CD4-positive, alpha-beta T cell treated with Interleukin-1 beta for 1 hour (primary cell): ENCODE measurements around the gene PRSS27.
"Not testable (repeated sequence)": the region's sequence is repeated elsewhere in the genome, so short reads cannot be mapped to it uniquely, and the experiment has no call there.

Experiments
- DNase-seq, 2 donors: peaks; one replicate each; pipeline ENCODE4 v3.0.0-alpha.2; 2020 to 2022

The PRSS27 gene

DNA sequence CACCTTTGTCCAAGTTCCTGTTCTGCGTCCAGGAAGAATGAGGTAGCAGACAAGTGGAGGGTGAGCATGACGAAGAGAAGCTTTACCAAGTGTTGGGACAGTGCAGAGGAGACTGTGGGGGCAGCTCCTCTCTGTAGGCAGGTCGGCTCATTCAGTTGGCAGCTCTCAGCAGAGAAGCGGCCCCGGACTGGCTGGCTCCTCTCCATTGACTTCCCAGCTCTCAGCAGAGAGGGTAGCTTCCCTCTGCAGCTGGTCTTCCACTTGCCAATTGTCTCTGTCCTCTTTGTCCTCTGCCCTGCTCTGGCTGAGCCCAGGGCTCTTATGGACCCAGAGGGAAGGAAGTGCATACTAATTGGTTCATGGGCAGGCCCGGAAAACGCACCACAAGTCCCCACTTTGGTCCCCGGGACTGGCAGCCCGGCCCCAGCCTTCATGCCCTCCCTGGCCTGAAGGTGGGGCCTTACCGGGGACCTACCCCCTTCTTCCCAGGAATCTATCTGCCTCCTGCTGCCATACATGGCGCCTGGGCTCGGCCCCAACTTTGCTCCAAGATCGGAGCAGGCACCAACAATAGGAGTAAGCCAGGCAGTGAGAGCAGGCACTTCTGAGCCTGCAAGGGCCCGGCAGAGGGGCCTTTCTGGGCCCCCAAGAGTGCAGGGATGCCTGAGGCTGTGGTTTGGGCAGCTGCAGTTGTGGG lies 27.6 kb downstream of the PRSS27 start:
- DNase-seq, result no peak

DNA sequence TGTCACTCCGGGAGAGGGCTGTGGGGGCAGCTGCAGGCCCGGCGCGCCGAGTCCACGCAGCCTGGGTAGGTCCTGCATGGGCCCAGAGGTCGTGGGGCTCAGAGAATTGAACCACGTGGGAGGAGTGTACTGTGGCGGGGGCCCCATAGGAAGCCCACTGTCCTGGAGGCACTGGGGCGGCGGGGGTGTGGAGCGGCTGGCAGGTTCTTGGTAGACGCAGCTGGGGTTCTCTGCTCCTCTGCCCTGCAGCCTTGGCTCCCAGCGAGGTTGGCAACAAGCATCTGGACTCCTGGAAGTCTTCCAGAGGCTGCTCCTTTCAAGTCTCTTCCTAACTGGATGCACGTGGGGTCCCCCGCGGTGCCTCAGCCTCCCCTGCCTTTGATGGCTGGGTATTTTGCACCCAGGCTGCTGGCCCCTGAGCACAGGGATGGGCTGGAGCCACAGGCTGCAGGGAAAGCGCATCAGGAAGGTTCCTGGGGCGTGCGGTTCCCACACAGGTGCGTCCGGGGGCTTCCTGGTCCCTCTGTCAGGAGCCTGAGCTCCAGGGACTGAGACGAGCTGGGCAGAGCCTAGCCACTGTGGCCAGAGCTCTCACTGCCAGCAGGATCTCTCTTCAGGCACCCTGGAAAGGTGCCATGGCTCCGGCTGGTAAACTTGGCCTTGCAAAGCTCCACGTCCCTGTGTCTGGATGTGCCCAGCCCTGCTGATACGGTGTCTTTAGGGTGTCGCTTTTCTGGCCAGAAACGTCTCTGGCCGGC lies 28.4 kb downstream of the PRSS27 start:
- no peak for DNase-seq

DNA sequence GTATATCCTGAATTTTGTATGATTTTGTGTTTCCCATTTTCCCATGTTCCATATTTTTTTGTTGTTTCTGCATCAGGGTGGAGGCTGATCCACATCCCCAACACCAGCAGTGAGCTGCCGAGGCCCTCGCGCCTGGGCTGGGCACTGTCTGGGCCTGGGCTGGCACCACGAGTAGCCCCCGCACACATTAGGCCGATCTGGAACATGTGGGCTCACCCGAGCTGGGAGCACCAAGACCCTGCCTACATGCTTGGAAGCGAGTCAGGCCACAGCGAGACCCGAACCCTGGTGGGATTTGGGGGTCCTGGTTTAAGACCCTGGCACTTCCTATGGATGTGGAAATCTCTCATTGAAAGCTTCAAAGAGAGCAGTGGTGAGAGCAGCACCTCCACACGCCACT lies 29.2 kb downstream of the PRSS27 start:
- no peak for DNase-seq

DNA sequence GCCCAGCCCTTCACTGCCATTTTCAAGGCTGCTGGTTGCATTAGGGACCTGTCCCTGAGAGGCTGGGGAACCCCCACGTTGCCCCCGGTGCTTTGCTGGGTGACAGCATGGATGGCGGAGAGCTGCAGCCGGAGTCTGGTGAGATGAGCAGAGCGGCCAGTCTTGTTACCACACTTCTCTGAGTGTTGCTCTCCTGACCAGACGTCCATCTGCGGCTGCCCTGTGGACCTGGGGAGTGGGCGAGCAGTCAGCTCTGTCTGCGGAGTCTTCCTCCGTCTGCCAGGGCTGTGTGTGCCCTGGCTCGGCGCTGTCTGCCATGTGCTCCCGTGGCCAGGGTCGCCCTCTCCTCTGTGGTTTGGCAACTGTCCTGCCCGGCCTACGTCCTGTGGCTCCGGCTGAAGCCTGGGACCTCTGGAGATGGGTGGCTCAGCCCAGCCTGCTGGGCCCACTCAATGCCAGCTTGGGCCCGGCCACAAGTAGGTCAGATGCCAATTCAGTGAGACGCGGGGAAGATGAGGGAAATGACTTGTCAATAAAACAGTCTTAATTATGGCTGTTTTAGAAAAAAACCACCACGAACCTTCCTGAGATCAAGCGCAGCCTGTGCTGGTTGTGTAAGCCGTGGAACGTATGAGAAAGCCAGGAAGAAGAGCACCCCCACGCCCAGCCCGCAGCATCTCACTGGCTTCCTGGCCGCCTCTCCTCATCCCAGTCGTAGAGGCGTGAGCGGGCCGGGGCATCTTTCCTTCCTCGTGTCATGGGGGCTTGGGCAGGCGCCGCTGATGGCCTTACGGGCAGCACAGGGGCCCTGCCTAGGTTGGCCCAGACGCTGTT lies 29.8 kb downstream of the PRSS27 start:
- no peak for DNase-seq

DNA sequence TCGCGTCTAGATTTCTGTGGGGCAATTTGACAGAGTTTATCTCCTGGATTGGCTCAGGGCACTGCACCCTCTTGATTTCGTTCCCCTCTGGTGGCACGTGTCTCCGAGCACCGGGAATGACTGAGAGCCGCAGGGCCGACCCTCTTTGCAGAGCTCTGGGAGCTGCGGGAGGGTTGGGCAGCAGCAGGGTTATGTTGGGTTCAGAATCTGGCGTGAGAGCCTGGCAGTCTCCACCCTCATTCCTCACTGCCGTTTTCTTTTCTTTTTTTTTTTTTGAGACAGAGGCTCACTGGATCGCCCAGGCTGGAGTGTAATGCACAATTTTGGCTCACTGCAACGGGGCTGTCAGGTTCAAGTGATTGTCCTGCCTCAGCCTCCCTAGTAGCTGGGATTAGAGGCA lies 30.6 kb downstream of the PRSS27 start:
- DNase-seq, result not testable (repeated sequence)

DNA sequence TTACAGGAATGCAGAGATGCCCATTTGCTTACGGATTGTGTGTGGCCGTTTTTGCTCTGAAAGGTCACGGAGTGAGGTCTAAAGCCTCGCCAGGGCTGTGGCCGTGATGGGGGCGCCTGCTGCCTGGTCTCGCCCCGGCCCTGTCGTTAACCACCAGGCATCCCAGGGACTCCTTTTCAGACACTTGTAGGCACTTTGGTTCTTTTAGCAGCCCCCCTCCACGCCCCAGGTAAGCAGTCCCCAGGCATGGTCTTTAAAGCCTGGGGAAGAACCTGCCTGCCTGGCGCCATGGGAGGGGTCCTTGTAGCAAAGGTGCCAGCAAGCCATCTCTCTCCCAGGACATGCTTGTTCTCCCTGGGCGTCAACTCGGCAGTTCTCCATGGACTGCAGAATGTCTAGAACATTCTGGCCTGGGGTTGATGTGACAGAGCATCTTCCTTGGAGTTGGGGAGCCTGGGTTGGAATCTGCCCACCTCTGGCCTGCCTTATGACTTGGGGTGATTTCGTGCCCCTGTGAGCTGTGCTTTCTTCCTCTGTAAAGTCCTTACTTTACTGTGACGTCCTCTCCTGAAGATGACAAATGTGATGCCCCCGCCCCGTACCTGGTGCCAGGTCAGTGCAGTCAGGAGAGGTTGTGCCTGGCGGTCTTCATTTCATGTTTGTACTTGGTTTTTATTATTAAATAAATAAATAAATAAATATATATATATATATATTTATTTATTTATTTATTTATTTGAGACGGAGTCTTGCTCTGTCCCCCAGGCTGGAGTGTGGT lies 32.3 kb downstream of the PRSS27 start:
- DNase-seq, result no peak

DNA sequence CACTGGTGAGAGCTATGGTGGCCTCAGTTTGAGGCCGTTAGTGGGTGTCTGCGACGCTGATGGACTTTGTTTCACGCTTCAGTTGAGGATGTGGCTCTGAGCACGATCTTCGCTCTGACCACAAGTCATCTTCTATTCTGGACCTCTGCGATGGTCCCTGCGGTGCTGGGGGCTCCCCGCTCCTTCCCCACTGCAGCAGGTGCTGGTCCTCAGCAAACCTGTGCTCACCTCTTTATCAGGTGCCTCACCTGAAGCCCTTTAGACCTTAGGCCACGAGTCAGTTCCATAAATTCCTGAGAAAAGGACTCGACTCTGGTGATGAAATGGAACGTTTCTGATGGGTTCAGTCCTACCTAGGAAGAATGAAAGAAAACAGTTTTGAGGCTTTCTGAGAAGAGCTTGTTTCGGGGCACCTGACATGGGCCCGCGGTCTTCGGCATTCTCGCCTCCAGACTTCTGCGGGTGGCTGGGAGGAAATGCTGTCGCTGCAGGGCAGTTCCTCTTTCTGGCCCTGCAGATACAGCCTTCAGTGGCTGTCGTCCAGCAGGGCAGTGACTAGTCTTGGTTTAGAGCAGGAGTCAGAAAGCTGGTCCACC lies 33.0 kb downstream of the PRSS27 start:
- DNase-seq, result peak; percentile 20 to 62

DNA sequence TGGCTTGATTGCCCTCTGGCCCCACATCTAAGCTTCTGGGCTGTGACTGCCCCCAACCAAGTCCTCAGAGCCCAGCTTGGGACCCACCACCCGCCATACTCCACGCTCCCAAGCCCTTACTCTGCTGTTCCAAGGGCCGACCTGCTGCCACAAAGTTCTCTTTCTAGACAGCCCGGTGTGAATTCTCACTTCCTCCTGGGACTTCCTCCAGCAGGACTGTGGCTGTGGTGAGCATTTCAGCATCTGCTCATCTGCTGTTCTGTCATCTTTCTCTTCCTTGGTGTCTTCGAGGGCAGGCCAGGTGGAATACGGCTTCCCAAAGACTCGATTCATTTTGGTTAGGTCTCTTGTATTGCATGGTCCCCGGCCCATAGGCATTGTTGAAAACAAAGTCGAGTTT lies 33.9 kb downstream of the PRSS27 start:
- not testable (repeated sequence) for DNase-seq

DNA sequence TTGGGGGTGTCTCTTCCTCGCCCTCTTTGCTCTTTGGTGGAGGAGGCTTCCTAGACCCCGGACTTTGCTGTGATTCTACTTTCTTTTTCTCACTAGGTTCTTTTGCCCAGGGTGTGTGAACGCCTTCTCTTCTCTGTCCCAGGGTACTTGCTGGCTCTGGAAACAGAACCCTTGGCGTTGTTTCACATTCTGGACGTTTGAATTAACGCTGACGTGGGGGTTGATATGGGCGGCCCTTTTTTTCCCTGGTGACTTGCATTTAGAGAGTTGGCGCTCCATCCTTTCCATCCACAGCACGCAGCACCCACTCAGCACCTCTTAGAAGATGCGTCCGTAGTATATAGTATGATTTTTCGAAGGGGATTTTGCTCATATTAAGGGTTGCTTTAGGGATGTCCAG lies 37.0 kb downstream of the PRSS27 start:
- not testable (repeated sequence) for DNase-seq

DNA sequence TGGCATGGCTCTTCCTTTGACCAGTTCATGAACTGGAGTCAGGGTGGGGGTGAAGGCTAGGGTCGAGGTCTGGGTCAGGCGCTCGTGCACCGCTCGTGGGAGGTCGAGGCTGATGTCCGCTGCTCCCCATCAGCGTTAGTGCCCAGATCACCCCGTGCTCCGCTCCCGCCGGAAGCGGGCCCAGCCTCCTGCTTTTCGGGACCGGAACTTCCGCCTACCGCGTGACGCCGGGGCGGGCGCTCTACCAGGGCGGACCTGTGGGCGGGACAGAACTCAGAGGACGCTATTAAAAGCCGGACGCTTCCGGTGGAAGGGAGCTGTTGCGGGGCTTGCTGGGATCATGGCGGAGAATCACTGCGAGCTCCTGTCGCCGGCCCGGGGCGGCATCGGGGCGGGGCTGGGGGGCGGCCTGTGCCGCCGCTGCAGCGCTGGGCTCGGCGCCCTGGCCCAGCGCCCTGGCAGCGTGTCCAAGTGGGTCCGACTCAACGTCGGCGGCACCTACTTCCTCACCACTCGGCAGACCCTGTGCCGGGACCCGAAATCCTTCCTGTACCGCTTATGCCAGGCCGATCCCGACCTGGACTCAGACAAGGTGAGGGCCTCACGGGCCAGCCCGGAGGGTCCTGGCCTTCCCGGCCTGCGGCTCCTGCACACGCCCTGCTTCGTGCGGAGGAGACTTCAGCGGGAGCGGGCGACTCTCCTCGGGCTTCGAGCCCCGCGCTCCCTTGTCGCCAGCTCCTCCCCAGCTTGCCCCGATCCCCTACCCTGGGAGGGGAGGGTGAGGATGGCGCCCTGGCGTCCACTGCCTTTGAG lies 37.6 kb downstream of the PRSS27 start, which contains the start of gene KCTD5:
KCTD5 (plus strand) TSS at position 315 of the 813 bp plus-strand sequence; CDS start at position 341, 26 bp downstream.
- DNase-seq, result peak; percentile 94 to 96

DNA sequence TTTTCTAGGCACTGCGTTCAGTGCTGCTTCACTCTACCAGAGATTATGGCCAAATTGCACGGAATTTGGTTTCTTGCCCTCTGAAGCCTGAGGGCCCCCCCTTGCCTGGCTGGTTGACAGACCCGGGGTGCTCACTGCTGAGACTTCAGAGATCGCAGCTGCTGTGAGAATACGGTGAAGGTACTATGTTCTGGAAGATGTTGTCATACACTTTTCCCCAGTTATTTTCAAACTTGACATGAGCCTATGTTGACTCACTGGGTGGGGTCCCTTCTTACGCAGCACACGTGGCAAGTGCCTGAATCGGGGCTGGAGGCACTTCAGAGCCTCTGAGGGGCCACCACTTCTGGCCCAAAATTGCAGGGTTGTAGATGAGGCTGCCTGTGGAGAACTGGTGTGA lies 39.7 kb downstream of the PRSS27 start:
- DNase-seq, result not testable (repeated sequence)

DNA sequence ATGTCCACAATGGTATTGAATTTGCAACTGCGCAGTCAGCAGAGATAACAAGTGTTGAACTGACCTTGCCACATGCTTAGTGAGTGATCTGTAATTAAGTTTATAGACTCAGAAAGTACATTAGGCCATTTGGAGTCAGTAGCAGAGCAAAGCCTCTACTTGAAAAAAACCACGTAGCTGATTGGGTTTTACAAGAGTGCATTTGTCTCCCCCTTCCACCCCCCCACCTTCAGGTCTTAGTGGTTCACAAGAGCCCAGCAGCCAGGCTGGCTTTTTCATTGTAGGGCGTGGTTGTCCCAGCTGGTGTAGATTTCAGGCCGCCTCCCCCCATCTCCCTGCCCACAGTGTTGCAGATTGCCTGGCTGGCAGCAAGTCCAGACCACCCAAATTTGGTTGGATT lies 40.1 kb downstream of the PRSS27 start:
- not testable (repeated sequence) for DNase-seq

DNA sequence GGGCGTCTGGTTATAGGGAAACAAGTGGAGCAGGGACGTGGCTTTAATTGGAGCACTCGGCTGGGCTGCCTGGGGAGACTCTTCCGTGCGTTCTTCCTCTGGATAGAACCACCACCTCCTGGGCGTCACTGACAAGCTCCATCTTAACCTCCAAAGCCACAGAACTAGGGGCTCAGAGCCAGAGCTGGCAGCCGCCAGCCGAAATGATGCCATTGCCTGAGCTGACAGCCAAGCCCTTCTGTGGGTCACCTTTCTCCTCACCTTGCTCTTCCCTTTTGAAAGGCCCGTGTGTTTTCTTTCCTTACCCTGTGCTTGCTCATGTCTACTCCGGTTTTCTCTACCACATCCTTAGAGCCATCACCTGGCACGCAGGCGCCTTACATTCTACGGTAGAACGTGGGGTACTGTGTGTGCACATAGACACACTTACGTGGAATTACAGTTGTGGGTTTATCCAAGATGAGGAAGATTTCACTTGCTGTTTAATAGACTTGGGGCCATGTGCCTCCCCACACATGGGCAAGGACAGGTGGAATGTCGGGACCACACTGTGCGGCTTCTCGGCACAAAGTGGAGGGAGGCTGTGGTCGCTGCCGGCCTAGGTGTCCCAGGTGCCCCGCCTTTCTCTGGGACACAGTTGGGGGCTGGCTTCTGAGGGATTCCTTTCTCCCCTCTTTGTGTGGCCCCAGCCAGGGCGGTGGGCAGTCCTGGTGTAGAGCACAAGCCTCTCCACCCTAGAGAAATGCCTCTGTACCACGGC lies 41.6 kb downstream of the PRSS27 start:
- DNase-seq, result not testable (repeated sequence)

DNA sequence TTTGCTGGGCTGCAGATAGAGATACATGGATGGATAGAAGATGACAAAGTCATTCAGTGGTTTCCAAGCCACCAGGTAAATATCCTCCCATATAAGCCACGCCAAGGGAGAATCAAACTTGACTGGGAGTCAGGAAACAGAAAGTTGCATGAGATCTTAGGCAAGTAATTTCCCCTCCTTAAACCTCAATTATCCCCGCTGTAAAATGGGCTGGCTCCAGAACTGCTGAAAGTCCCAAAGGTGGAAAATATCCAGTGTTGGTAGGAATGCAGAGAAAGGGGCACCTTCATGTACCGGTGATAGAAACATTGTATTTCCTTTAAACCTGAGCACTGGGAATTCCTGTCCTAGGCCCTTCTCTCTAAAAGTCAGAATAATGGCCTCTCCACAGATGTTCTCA lies 43.1 kb downstream of the PRSS27 start:
- not testable (repeated sequence) for DNase-seq

DNA sequence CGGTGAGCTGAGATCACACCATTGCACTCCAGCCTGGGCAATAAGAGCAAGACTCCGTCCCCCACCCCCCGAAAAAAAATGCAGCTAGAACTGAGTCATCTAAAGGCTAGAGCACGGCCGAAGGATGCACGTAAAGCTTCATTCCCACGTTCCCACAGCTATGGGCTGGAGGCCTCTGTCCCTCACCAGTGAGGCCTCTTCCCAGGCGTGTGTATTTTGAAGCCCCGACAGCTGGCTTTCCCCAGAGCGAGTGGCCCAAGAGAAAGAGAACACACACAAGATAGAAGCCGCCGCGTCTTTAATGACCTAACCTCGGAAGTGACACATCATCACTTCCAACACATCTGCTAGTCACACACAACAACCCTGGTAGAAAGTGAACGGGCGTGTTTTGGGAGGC lies 44.3 kb downstream of the PRSS27 start:
- DNase-seq, result no peak

DNA sequence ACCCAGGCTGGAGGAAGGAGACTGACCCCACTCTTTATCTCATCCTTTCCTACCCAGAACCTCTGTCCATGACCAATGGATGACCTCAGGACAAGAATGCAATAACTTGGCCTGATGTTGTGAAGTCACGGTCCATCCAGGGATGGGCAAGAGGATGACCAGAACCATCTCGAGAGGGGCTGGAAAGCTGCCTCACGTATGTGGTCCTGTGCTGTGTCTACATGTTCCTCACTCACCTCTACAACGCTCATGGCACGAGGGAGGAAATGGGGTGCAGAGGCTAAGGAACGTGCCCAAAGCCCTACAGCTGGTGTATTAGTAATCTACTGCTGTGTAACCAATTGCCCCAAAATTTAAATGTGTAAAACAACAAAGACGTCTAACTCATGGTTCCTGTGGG lies 45.0 kb downstream of the PRSS27 start:
- DNase-seq, result no peak

DNA sequence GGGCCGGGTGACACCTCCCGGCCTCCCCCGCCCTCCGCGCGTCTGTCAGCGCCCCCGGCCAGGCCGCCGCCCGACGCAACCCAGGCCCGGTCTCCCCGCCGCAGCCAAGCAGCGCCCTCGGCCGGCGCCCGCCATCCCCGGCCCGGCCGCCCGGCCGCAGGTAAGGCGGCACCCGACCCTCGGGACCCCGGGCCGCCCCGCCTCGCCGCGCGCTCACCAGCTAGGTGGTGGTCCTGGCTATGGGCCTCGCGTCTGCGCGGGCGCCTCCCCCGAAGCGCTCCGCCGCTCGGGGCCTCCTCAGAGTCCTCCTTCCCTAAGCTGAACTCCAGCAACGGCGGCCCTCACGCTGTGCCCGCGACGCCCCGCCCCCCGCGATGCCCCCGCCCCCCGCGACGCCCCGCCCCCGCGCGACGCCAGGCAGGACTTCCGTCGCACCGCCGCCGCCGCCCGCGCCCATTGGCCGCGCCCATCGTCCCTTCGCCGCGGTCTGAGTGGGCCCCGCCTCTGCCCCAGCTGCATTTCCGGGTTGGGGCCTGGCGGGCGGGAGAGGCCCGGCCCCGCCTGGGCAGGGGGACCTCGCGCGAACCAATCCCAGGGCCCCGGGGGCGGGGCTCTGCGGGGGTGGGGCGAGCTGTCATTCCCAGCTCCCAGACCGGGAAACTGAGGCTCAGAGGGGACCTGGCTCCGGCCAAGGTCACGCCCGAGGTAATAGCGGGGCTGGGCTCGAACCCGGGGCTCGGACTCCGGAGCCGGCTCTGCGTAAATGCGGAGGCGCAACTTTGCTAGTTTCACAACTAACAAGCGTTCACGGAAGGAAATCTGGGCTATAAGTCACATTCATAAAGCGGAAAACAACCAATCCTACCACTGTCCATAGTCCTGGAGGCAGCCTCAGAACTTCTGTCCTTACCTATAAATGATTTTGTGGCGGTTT lies 46.7 kb downstream of the PRSS27 start:
- DNase-seq, result peak; percentile 97

DNA sequence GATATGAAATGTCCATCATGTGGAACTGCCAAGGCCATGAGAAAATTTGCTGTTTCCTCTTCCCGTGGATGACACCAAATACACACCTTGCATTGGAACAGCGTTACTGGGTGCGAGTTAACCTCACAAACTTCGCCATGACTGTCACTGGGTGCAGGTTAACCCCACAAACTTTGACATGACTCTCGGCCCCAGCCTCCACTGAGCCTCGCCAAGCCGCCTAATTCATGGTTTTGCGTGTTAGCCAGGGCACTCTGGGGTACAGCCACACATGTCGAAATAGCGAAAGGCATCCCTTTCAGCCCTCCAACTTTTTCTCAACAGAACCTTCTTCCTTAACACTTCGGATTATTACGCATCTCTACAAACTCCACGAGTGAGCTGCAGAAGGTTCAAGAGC lies 48.3 kb downstream of the PRSS27 start:
- DNase-seq, result no peak

DNA sequence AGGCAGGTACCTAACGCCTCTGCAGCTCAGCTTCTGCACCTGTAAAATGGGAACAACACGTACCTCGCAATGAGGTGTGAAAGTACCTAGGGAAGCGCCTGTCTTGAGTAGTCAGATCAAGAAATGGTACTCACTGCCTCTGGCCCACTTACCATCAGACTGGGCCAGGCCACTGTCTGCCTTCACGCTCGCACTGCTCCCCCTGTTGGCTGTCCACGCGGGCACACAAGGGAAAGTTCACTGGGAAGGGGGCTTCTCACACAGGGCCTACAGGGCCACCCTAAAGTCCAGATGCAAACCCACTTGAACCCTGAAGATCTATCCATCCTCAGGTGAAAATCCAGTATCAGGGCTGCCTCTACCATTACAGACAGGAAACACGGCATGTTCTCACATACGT lies 48.8 kb downstream of the PRSS27 start:
- peak in 1 of 2 donors; percentile 25 for DNase-seq
